GM19240 (cell line): Measurements from ENCODE around the gene ABCB6.
A peak's percentile ranks its signal among the peaks of the same experiment; 100 is the strongest.

Source experiments
- DNase-seq: peaks from one replicate; pipeline ENCODE4 v3.0.0; 2011; ENCODE audit warnings: low spot score; ENCODE audit not compliant: insufficient read length

Gene ABCB6

GRCh38 chr2:219186754-219187456 is 31.9 kb downstream of the ABCB6 start:
- no peak for DNase-seq

DNA sequence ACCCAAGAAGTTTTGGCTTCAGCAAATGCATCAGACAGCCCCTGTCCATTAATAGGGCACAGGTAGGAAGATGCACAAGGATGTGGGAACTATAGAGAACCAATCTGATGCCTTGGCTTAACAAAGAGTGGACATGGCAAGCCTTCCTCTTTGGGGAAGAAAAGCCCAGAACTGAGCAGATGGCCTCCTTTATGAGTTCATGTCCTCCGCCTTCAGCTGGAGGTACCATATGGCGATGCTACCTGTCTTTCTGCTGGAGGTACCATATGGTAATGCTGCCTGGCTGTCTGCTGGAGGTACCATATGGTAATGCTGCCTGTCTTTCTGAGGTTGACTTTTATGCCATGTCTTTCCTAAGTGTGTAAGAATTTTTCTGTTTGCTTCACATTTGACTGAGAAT is 34.6 kb downstream of the ABCB6 start:
- no peak for DNase-seq

- DNase-seq: no peak
These were observed 35.5 kb downstream of the ABCB6 start for GRCh38 chr2:219183151-219183772.

DNA sequence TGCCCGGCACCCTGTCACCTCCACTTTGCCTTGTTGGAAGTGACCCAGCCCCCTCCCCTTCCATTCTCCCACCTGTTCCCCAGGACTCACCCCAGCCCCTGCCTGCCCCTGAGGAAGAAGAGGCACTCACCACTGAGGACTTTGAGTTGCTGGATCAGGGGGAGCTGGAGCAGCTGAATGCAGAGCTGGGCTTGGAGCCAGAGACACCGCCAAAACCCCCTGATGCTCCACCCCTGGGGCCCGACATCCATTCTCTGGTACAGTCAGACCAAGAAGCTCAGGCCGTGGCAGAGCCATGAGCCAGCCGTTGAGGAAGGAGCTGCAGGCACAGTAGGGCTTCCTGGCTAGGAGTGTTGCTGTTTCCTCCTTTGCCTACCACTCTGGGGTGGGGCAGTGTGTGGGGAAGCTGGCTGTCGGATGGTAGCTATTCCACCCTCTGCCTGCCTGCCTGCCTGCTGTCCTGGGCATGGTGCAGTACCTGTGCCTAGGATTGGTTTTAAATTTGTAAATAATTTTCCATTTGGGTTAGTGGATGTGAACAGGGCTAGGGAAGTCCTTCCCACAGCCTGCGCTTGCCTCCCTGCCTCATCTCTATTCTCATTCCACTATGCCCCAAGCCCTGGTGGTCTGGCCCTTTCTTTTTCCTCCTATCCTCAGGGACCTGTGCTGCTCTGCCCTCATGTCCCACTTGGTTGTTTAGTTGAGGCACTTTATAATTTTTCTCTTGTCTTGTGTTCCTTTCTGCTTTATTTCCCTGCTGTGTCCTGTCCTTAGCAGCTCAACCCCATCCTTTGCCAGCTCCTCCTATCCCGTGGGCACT is 36.2 kb downstream of the ABCB6 start:
- DNase-seq: no peak

- DNase-seq: no peak
These were observed 37.2 kb downstream of the ABCB6 start for GRCh38 chr2:219181531-219181930.

DNA sequence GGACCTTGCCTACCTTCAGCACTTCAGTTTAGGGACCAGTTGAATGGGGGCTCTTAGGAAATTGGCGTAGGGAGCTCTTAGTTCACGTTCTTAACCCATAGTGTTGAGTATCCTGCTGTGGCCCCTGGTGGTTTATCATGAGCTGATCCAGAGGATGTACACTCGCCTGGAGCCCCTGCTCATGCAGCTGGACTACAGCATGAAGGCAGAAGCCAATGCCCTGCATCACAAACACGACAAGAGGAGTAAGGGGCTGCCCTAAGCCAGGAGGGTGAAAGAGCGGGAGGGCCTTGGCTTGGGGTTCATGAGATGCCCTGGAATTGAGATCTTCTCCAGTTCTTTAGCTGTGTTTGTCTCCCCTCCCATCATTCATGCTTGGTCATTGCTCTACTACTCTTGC is 37.8 kb downstream of the ABCB6 start:
- DNase-seq: no peak

DNA sequence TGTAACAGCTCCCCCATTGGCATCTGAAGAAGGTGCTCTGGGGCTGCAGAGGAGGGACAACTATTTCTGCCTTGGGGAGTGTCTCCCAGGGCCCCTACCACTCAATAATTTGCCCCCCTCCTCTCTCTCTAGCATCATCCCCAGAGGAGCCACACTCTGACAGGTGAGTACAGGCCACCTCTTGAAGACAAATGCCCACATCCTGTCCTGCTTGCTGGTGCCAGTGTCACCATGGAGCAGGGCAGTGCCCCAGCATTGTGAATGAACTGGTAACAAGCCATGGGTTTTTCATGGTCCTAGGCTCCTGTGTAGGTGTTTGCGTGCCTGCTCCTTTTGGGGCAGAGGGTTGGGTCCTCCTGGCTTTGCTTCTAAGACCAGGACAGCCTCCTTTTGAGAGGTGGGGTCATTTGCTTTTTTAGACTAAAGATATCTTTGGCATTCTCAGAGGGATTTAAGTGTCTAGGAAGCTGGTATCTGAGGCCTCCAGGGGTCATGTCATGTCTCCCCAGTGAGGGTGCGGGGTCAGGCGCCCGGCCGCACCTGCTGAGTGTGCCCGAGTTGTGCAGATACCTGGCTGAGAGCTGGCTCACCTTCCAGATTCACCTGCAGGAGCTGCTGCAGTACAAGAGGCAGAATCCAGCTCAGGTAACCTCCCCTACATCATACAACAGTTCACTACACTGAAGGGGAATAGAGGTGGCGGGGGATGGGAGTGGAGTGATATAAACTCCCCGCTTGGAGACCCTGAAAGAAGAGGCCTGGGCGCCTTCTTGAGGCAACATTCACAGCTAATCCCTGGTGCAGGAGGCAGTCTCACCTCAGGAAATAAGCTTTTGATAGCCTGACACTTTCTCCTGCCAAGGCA is 38.9 kb downstream of the ABCB6 start:
- DNase-seq: no peak

GRCh38 chr2:219178377-219179175 is 40.2 kb downstream of the ABCB6 start:
- no peak for DNase-seq

DNA sequence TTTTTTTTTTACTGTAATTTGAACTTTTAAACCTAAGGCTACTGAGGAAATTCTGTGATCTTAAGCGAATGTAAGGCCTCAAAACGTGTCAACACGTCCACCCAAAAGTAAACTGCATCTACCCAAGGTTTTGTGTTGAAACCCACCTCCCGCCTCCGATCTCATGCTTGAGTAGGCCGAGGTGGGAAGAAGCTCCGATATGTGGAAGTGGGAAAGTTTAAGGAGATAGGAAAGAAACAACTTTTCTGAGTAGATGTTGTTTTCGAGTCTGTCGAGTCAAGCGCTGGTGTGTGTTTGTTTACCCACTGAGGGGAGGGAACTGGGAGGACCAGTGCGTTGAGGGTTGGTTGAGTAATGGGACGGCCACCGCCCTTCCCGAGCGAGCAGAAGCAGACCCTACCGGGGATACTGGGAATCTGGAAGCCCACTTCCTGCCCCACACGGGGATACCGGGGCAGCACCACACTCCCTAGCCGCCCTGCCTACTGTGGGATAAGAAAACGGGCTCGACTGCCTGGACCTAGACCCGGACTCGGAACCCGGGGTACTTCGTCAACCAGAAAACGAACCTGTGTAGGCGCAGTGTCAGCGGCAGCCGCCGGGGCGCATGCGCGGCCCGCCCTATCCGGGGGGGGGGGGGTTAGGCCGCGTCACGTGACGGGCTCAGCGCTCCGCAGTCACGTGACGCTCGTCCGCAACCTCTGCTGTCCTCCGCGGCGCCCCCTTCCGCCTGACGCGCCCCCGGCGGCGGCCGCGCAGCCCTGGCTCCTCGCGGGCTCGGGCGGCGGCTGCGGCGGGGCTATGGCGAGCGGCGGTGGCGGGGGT is 41.0 kb downstream of the ABCB6 start, which contains the start of gene RETREG2:
RETREG2 (plus strand) TSS at position 724 of the 825 bp plus-strand sequence; CDS start at position 802, 78 bp downstream.
- peak; percentile 84 for DNase-seq

- peak; percentile 82 for DNase-seq
These were observed 41.8 kb downstream of the ABCB6 start, which contains the start of gene CNPPD1 for GRCh38 chr2:219176818-219177551. CNPPD1 (minus strand) TSS chr2:219176925; CDS start chr2:219176828, 97 bp downstream.

DNA sequence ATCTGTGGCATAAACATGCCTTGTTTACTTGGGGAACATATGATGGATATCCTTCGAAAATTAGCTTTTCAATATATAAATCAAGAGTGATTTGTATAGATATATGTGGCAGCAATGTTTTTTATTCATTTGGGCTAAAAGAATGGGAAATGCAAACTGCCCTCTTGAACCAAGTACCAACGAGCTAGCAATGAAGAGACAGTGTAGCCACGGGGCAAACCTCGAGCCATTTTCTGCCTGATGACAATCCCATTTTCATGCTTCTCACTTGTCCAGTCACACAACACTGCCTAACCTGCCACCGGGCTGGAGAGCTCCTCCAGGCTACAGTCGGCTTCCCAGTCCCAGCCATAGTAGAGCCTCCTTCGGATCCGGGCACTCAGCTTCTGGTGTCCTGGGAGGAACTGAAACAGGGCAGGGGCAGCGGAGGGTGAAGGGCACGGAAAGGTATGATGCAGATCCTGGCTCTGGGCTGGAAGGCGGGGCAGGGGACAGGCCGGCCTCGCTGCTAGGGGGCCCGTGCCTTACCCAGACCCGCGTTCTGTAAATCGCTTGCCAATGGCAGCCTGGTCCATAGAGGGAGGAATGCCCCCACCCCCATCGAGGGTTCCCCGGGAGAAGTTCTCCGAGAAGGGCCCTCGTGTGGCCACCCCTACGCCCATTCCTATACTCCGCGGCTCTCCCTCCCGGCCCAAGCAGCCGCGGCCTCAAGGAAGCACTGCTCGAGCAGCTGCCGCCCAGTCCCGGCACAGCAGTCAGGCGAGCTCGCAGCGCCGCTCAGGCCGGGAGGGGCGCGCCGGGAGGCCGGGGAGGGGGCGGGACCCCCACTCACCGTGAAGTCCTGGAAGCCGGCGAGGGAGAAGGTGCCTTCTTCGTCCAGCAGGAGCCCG is 42.6 kb downstream of the ABCB6 start:
- no peak for DNase-seq

DNA sequence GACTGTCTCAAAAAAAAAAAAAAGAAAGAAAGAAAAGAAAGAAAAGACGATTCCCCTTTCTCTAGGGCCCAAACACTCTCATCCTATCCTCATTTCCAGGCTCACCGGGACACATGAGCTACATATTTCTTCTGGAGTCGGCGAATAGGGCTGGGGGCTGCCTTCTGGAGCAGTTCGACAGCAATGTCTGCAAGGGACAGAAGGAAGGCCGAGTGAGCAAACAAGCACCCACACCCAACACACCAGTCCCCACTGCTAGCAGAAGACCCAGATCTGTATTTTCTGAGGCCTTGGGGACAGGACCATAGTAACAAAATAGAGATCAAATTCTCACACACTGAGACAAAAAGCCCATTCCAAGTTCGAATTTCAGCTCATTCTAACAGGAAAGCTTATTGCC is 43.3 kb downstream of the ABCB6 start:
- DNase-seq: no peak

GRCh38 chr2:219174801-219175200 is 44.0 kb downstream of the ABCB6 start:
- DNase-seq: no peak

- DNase-seq: no peak
These were observed 44.6 kb downstream of the ABCB6 start for GRCh38 chr2:219174146-219174545.

GRCh38 chr2:219173176-219173575 is 45.6 kb downstream of the ABCB6 start:
- no peak for DNase-seq

GRCh38 chr2:219172231-219173154 is 46.3 kb downstream of the ABCB6 start:
- no peak for DNase-seq

GRCh38 chr2:219171231-219171651 is 47.5 kb downstream of the ABCB6 start:
- DNase-seq: no peak
